Cardiac fibroblast (primary cell): Measurements from ENCODE around the gene ZMAT5.

Source experiments
- DNase-seq, 2 donors: peaks; one replicate each; pipeline versions ENCODE4 v3.0.0 to v3.0.0-alpha.2; 2010; ENCODE audit warnings: low read depth in 2 of 2
- H3K4me3 ChIP-seq, 2 donors: replicated peaks in 1 of 2; 1 replicate in 1 of 2; 2 replicates in 1 of 2; pipeline ENCODE4 v1.5.1; 2011; ENCODE audit warnings: low read depth in 2 of 2, low read length in 2 of 2, mild to moderate bottlenecking in 2 of 2, moderate library complexity in 1 of 2
- TF ChIP-seq, protein P1 (sequence below): IDR thresholded peaks from one replicate; pipeline ENCODE4 v1.5.1; 2011; ENCODE audit warnings: low read depth, mild to moderate bottlenecking, low read length, inconsistent platforms

ZMAT5 gene

DNA sequence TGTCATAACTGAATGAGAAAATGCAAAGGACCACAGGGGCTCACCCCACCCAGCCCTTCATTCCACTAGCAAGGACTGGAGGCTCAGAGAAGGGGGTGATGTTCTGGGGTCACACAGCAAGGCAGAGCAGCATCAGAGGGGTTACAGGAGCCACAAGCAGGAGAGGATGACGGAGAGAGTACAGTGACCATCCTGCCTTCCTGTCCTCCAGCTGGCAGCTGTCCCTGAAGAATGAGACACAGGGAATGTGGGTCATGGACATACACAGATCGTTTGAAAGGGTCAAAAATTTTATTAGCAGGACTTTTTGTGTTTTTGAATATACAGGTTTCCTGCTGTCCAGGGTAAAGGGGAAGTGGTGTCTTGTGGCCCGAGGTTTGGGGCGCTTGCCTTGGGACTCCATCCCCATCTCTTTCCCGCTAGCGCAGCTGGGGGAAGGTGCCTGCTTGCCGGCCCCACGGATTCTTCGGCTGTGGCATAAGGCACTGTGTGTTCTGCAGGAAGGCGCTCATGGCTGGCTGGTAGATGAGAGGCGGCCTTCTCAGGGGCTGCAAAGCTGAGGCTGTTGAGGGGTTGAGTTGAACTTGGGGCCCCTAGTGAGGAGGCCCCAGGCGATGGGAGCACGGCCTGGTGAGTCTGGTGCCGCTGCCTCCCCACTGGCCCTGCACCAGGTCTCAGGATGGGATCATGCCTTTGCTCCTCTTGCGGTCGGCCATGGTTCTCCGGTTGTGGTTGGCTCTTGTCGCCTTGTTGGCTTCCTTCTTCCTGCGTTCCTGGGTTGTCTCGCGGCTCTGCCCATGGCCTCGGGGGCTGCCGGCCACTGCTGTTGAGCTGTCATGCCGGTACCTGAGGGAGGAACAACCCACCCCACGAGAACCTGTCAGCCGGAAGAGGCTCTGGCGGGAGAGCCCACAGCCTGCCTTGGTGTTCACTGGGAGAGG lies 21.8 kb upstream of the ZMAT5 start:
- H3K4me3 ChIP-seq, result no peak overlapping the region
- TF ChIP-seq, protein P1, sequence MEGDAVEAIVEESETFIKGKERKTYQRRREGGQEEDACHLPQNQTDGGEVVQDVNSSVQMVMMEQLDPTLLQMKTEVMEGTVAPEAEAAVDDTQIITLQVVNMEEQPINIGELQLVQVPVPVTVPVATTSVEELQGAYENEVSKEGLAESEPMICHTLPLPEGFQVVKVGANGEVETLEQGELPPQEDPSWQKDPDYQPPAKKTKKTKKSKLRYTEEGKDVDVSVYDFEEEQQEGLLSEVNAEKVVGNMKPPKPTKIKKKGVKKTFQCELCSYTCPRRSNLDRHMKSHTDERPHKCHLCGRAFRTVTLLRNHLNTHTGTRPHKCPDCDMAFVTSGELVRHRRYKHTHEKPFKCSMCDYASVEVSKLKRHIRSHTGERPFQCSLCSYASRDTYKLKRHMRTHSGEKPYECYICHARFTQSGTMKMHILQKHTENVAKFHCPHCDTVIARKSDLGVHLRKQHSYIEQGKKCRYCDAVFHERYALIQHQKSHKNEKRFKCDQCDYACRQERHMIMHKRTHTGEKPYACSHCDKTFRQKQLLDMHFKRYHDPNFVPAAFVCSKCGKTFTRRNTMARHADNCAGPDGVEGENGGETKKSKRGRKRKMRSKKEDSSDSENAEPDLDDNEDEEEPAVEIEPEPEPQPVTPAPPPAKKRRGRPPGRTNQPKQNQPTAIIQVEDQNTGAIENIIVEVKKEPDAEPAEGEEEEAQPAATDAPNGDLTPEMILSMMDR, result no peak
- DNase-seq, result no peak

DNA sequence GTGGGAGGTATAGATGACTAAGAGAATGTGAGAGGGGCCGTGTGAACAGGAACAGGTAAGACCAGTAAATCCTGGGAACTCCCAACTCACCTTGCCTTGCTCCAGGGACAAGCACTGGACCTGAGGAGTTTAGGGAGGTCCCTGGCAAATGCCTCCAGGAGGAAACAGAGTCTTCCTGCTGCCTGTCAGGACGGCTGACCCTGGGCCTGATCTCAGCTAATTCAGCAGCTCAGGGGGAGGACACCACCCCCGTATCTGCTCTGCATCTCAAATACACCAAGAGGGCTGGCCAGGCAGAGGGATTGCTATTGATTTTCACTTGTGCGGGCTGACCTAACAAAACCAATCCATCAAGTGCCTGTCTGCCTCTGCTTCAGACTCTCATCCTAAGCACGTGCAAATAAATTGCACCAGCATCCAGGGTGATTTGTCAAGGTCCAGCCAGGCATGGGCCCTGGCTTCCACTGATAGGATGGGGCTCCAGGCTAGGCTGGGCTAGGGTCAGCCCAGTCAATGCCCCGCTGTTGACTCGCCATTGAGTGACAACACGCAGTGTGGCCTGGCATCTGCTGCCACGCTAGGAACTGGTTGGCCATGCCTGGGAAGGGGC lies 20.7 kb upstream of the ZMAT5 start:
- no peak overlapping the region for H3K4me3 ChIP-seq
- no peak for DNase-seq
- TF ChIP-seq, protein P1, result no peak

DNA sequence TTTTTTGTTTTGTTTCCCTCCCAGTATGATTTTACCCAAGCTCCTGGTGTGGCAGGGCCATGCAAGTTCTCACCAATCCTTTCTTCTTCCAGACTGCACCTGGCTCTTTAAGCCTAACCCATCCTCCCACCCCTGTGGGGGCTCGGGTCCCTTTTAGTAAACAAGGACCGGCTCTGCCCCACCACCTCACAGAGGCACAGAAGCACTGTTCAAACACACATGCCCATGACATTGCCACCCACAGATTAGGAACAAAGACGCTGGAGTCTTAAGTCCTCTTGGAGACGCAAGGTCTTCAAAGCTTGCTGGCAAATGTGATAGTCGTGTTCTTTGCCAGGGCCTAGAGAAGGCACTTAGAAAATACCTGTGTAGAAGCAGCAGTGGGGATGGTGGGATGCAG lies 19.2 kb upstream of the ZMAT5 start:
- TF ChIP-seq, protein P1, result no peak
- no peak overlapping the region for H3K4me3 ChIP-seq
- no peak for DNase-seq

DNA sequence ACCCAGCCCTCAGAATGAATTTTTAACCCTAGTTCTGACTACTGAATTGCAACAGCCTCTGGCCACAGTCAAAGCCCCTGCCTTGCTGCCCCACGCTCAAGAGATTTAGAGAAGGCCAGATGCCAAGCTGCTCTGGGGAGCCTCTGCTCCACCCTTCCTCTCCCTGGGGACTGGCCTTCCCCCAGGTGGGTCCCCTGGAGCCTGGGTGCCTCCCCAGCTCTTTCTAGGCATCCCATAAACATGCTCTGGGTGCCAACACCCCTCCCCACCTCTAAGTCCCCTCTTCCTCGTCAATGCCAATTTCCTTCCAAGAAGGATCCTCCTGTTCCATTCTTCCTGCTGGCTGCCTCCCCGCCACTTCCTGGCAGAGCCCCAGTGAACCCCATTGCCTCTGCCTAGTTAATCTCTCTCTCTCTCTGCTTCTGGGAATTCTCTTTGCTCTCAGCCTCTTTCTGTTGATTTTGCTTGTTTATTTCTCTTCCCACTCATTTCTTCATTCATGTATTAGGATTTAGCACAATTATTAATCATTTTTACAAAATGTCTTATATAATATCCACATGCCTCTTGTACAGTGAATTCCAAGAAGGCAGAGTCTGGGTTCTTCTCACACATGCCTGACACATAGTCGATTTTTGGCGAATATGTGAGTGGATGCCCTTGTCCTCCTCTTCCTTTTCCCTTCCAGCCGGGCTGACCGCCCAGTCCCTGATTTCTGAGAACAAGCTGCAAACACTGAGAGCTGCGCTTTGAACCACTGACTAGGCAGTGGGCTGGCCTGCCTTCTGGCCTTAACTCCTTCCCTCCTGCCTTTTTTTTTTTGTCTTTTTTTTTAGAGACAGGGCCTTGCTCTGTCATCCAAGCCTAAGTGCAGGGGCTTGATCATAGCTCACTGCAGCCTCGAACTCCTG lies 17.9 kb upstream of the ZMAT5 start:
- no peak overlapping the region for H3K4me3 ChIP-seq
- TF ChIP-seq, protein P1, result no peak

DNA sequence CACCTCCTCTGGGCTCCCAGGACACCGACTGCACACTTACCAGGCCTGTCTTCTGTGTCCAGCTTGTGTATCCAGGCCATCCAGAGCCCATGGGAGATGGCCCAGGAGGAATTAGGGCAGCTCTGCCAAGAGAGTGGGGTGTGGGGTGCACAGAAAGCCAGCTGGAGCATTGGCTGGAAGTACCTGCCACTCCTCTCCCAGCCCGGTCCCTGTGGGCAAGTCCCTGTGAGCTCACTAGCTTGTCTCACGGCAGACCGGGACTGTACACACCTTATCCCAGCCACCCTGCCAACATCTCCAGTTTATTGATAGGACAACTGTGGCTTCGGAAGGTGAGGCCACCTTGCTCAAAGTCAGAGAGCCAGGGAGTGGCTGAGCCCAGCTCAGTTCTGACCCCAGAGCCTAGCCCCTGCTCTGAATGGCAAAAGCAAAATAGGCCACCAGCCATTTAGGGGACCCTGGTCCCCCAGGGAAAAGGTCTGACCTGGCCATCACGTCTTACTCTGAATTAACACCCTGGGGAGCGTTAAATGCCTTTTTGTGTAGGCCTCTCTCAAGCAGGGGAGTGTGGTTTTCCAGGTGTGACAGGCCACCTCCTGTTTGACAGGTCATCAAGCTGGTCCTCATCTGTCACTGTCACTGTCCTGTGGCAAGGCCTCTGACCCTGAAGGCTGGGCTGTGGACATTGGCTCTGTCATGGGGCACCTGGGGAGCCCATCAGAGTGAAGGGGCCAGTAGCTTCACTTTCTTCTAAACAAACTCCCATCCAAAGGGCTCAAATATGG lies 15.4 kb upstream of the ZMAT5 start:
- peak; percentile 43 to 50 for DNase-seq
- no peak overlapping the region for H3K4me3 ChIP-seq
- TF ChIP-seq, protein P1, result no peak

More for the DNA sequence above, 17.9 kb upstream of the ZMAT5 start:
- DNase-seq, result peak; percentile 10 to 81
